ENCODE measurements around the gene U2AF1.
"Not testable (repeated sequence)": the region's sequence is repeated elsewhere in the genome, so short reads cannot be mapped to it uniquely, and the experiment has no call there.

DNA sequence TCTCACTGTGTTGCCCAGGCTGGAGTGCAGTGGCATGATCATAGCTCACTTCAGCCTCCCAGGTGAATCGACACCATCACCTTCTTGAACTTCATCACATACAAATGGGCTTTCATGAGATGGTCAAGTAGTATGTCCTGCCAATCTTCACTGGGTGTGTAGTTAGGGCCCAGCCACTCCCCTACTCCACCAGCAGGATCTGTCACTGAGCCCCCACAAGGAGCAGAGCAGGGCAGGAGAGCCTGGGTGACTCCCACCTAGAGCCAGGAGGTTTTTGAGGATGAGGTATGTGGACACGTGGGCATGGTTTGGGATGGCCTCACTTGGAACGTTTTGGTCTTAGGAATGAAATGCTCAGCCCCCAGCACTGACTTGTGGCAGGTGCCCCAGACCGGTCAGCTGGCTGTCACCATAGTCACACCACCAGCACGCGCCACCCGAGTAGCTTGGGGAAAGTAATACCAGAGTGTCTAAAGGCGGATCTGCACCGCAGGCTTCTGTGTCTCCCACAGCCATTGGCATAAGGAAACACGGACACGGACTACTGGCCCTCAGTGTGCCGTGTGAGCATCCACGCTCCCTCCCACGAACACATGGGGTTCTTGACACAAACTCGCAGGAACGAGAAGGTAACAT is 15.3 kb downstream of the U2AF1 start:
- TF ChIP-seq, protein P1, sequence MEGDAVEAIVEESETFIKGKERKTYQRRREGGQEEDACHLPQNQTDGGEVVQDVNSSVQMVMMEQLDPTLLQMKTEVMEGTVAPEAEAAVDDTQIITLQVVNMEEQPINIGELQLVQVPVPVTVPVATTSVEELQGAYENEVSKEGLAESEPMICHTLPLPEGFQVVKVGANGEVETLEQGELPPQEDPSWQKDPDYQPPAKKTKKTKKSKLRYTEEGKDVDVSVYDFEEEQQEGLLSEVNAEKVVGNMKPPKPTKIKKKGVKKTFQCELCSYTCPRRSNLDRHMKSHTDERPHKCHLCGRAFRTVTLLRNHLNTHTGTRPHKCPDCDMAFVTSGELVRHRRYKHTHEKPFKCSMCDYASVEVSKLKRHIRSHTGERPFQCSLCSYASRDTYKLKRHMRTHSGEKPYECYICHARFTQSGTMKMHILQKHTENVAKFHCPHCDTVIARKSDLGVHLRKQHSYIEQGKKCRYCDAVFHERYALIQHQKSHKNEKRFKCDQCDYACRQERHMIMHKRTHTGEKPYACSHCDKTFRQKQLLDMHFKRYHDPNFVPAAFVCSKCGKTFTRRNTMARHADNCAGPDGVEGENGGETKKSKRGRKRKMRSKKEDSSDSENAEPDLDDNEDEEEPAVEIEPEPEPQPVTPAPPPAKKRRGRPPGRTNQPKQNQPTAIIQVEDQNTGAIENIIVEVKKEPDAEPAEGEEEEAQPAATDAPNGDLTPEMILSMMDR (conservative IDR thresholded peaks at IDR 0.05; ENCODE audit: low read length) = not testable (repeated sequence)
- TF ChIP-seq EZH2phosphoT487 (IDR thresholded peaks at IDR 0.05; ENCODE audit: borderline replicate concordance, low read depth, low read length) = not testable (repeated sequence)
